A673 (cell line): Measurements from ENCODE around the gene SND1.

Source experiments
- CTCF ChIP-seq: fragments of 300-800, 200-600 bp; sonication (generic); conservative IDR thresholded peaks from 2 replicates; pipeline ENCODE4 v1.5.1; 2017; ENCODE audit warnings: low read depth, mild to moderate bottlenecking, antibody characterized with exemption, low read length, moderate library complexity, mixed read lengths
- EZH2 ChIP-seq: fragments of 200-600 bp; sonication (generic); IDR thresholded peaks from 2 replicates; pipeline ENCODE4 v1.6.1; 2017; ENCODE audit warnings: borderline replicate concordance, low read depth, mild to moderate bottlenecking, mixed read lengths, antibody characterized with exemption, low read length; ENCODE audit not compliant: poor library complexity, severe bottlenecking

GRCh38 chr7:128119036-128119435 is 467.0 kb downstream of the SND1 start:
- TF ChIP-seq CTCF: no peak
- TF ChIP-seq EZH2: no peak
